COR-L47 (cell line): ENCODE results near the gene DIPK1B.

Experiments
- DNase-seq: peaks from one replicate; lab custom pipeline; 2025; lab: John Stamatoyannopoulos, UW

Gene DIPK1B

GRCh38 chr9:136686794-136687711, 25.3 kb upstream of the DIPK1B start, which contains the start of gene AGPAT2:
TSS of gene AGPAT2 (minus strand) at chr9:136687457. CDS start at chr9:136687357, 100 bp downstream.
- peak; percentile 56 for DNase-seq

- no peak for DNase-seq
Observed at GRCh38 chr9:136687721-136688223, 24.6 kb upstream of the DIPK1B start.

- DNase-seq: no peak
Observed at GRCh38 chr9:136688274-136689107, 23.9 kb upstream of the DIPK1B start.

- no peak for DNase-seq
Observed at GRCh38 chr9:136689108-136689460, 23.3 kb upstream of the DIPK1B start.

- DNase-seq: no peak
Observed at GRCh38 chr9:136690104-136690805, 22.1 kb upstream of the DIPK1B start.

- no peak for DNase-seq
Observed at GRCh38 chr9:136690806-136691261, 21.5 kb upstream of the DIPK1B start.

- DNase-seq: no peak
Observed at GRCh38 chr9:136691316-136692184, 20.8 kb upstream of the DIPK1B start.

- DNase-seq: no peak
Observed at GRCh38 chr9:136692185-136693134, 19.9 kb upstream of the DIPK1B start.

GRCh38 chr9:136693135-136693489, 19.3 kb upstream of the DIPK1B start:
- DNase-seq: no peak

GRCh38 chr9:136693490-136694162, 18.7 kb upstream of the DIPK1B start:
- DNase-seq: no peak

GRCh38 chr9:136694163-136694871, 18.1 kb upstream of the DIPK1B start:
- DNase-seq: peak; percentile 32

- DNase-seq: no peak
Observed at GRCh38 chr9:136694872-136695247, 17.5 kb upstream of the DIPK1B start.

GRCh38 chr9:136695435-136695895, 16.9 kb upstream of the DIPK1B start:
- DNase-seq: peak; percentile 97

- DNase-seq: peak; percentile 71
Observed at GRCh38 chr9:136695955-136696354, 16.4 kb upstream of the DIPK1B start.

- DNase-seq: no peak
Observed at GRCh38 chr9:136696502-136696901, 15.9 kb upstream of the DIPK1B start.

- no peak for DNase-seq
Observed at GRCh38 chr9:136697146-136697820, 15.1 kb upstream of the DIPK1B start.

- no peak for DNase-seq
Observed at GRCh38 chr9:136697821-136698526, 14.4 kb upstream of the DIPK1B start.
